ENCODE data around the gene SC5D. TPM values are rescaled to one million over a fixed set of nuclear protein-coding genes. Genes with fewer than 3 reads are reported as not detected.

SC5D gene
- total RNA-seq, 2 donors from 2014 or later, result 24.4 to 79.6 TPM

GRCh38 chr11:121356357-121356756 is 63.8 kb downstream of the SC5D start:
- Histone ChIP-seq H3K9me3 (no peaks in the 10 kb centered on the region), H3K4me1 (no peaks in the 10 kb centered on the region), H3K36me3 (no peaks in the 10 kb centered on the region), H3K4me3 (no peak overlapping the region), H3K27ac (no peak overlapping the region), H3K9ac (ENCODE audit: low read depth in 2 of 2, low read length in 2 of 2) (no peak overlapping the region), H3K27me3 (no peaks in the 10 kb centered on the region)
- intact Hi-C loops (cut with DNase I), result no loop called here
- no peak for DNase-seq
- no peak for TF ChIP-seq CTCF (IDR thresholded peaks at IDR 0.05)

Other genes with a start within 250 kb of the SC5D start
- under 1 TPM; 0.16 to 0.20 TPM for gene TECTA, start 191.5 kb upstream of the SC5D start, total RNA-seq
- 100 to 1,000 TPM in 1 of 2 donors, 10 to 100 TPM in 1; 66.1 to 121 TPM for gene SORL1, start 159.5 kb downstream of the SC5D start, total RNA-seq